Esophagus muscularis mucosa (tissue), 4 donors: ENCODE results near the gene DNAH3.

Experiments
- CTCF ChIP-seq, 3 experiments: fragments of 200-600 bp in 2 of 3; fragments of 450-650 bp in 1 of 3; sonication (generic) in 2 of 3; IDR thresholded peaks; one replicate each; pipeline ENCODE4 v1.5.1; 2017 to 2019; ENCODE audit warnings: antibody characterized with exemption in 3 of 3, mild to moderate bottlenecking in 2 of 3, moderate library complexity in 1 of 3
- EP300 ChIP-seq: sonication (generic); formaldehyde crosslinking; IDR thresholded peaks from one replicate; pipeline ENCODE4 v1.6.1; 2017; ENCODE audit warnings: antibody characterized with exemption
- POLR2A ChIP-seq: fragments of 450-650 bp; IDR thresholded peaks from one replicate; pipeline ENCODE4 v1.6.1; 2017; ENCODE audit warnings: antibody characterized with exemption, moderate library complexity, mild to moderate bottlenecking, low read depth

- TF ChIP-seq CTCF (IDR thresholded peaks at IDR 0.05) = no peak
- no peak for TF ChIP-seq POLR2A
- TF ChIP-seq EP300 = no peak
Measured at GRCh38 chr16:21057875-21058274, 92.8 kb downstream of the DNAH3 start.
